LoVo (cell line): ENCODE measurements around the gene PRR20G.
"Not testable (repeated sequence)": the region's sequence is repeated elsewhere in the genome, so short reads cannot be mapped to it uniquely, and the experiment has no call there.

Experiments used
- DNase-seq: peaks from one replicate; pipeline ENCODE4 v3.0.0-alpha.2; 2016; ENCODE audit warnings: low spot score

The PRR20G gene

GRCh38 chr3:127287840-127288239 lies at the start of gene PRR20G:
TSS of gene PRR20G (minus strand) at chr3:127288046. CDS start at chr3:127287365, 681 bp downstream.
- DNase-seq, result no peak

GRCh38 chr3:127337001-127337400 lies 49.2 kb upstream of the PRR20G start:
- no peak for DNase-seq

GRCh38 chr3:127336101-127336500 lies 48.3 kb upstream of the PRR20G start:
- DNase-seq, result no peak

GRCh38 chr3:127330385-127330784 lies 42.5 kb upstream of the PRR20G start:
- no peak for DNase-seq

- DNase-seq, result no peak
Observed at GRCh38 chr3:127329631-127330285, 41.9 kb upstream of the PRR20G start.

- DNase-seq, result no peak
Observed at GRCh38 chr3:127328421-127328820, 40.6 kb upstream of the PRR20G start.

- DNase-seq, result no peak
Observed at GRCh38 chr3:127326341-127326740, 38.5 kb upstream of the PRR20G start.

GRCh38 chr3:127325629-127325961 lies 37.7 kb upstream of the PRR20G start:
- DNase-seq, result no peak

GRCh38 chr3:127324913-127325628 lies 37.2 kb upstream of the PRR20G start:
- no peak for DNase-seq

GRCh38 chr3:127324076-127324475 lies 36.2 kb upstream of the PRR20G start:
- no peak for DNase-seq

- no peak for DNase-seq
Observed at GRCh38 chr3:127323581-127323980, 35.7 kb upstream of the PRR20G start.

- no peak for DNase-seq
Observed at GRCh38 chr3:127321371-127321770, 33.5 kb upstream of the PRR20G start.

- no peak for DNase-seq
Observed at GRCh38 chr3:127320529-127321121, 32.8 kb upstream of the PRR20G start.

GRCh38 chr3:127316685-127317084 lies 28.8 kb upstream of the PRR20G start:
- DNase-seq, result no peak

- no peak for DNase-seq
Observed at GRCh38 chr3:127312818-127313217, 25.0 kb upstream of the PRR20G start.

GRCh38 chr3:127308821-127309220 lies 21.0 kb upstream of the PRR20G start:
- DNase-seq, result not testable (repeated sequence)

GRCh38 chr3:127307916-127308315 lies 20.1 kb upstream of the PRR20G start:
- DNase-seq, result no peak

GRCh38 chr3:127307112-127307835 lies 19.4 kb upstream of the PRR20G start:
- DNase-seq, result no peak

- DNase-seq, result no peak
Observed at GRCh38 chr3:127306361-127307111, 18.7 kb upstream of the PRR20G start.

GRCh38 chr3:127305499-127306060 lies 17.7 kb upstream of the PRR20G start:
- DNase-seq, result no peak

- DNase-seq, result peak; percentile 66
Observed at GRCh38 chr3:127304121-127304744, 16.4 kb upstream of the PRR20G start.
